Measurements from ENCODE around the gene PLA2G4E.

Gene PLA2G4E

GRCh38 chr15:42018306-42019224 is 2.3 kb downstream of the PLA2G4E start:
- DNase-seq = no peak

DNA sequence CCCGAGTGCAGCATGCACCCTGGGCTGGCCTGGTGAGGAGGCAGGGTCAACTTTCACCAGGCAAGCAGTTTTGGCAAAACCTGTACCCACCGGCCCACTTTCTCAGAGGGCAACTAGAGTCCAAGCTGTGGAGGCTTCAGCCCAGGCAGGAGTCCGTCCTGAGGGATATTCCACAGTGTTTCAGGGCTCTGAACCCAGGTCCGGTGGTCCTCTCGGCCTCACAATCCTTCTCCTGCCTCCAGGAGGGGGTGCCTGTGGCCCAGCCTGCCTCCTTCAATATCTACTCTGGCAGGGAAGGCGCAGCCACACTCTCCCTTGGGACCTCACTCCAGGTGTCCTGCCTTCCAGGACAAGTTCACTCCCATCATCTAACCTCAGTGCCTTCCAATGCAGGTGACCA is 3.9 kb downstream of the PLA2G4E start:
- DNase-seq = no peak

DNA sequence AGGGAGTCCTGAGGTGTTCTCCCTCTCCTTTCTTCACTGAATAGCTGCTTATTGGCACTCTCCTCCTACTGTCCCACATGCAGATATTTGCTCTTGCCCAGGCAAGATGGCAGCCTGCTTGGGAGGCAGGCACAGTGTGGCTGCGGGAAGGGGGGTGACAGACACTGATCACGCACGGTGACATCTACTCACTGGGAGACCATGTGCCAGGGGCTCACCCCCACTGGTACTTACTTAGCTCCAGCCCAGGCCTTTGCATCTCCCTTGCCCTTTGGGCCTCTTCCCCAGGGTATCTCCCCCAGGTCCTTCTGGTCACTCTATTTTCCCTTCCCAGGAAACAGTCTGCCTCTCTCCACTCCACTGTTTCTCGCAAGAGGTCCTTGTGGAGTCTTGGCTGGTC is 6.4 kb downstream of the PLA2G4E start:
- no peak for DNase-seq

DNA sequence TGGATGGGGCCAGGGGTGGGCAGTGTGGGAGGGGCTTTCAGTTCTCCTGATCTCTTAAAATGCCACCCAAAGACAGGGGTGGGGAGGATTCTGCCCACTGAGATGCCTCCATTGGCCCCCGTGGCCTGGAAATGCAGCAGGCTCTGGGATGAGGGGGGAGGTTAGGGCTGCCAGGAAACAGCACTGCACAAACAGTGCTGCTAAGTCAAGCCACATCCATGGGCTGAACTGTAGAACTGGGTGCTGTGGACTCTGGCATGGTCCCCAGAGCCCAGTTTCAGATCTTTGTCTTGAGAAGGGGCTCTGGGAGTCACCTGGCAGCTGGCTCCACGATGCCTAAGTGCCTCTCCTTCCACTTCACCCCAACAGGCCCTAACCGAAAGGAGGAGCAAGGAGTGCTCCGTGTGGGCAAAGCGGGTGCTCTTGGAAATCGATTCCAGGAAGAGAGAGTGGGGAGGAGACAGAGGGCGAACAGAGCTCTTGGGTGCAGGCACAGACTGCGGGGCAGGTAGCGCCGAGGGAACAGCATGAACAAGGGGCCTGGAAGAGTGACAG is 7.8 kb downstream of the PLA2G4E start:
- no peak for DNase-seq

DNA sequence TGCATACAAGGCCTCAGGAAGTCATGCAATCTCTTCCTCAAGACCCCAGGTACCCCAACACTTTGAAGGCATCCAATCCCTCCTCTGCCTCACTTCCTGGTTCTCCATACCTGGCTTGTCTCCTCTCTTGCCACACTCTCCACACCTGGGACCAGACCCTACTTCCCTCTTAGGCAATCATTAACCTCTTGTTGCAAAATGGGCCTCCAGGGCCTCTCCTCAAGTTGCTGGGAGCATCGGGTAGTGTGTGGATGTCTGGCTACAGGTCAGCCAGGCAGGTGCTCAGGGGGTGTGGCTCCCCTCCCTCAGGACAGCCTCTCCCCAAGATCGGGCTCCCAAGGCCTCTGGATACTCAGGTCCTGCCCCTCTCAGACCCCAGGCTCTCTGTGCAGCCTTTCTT is 8.6 kb downstream of the PLA2G4E start:
- DNase-seq = no peak

- DNase-seq = no peak
Measured at GRCh38 chr15:42011074-42011473, 9.8 kb downstream of the PLA2G4E start.

DNA sequence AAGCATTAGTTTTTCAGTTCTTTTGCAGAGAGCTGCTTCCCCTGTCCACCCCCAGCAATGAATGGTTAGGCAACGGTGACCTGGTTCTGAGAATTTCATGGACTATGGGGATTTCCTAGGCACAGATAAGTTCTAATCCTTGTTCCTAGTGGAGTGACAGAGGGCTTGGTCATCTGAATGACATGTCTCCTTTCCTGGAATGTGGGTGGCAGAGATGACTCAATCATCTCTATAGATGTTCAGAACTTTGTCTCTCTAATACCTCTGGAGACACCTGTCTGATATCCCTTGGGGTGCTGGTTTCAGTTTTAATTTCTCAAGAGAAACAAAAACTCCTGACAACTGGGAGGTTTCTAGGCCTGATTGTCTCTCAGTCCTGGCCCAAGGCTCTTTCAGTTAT is 10.4 kb downstream of the PLA2G4E start:
- DNase-seq = peak; percentile 6

DNA sequence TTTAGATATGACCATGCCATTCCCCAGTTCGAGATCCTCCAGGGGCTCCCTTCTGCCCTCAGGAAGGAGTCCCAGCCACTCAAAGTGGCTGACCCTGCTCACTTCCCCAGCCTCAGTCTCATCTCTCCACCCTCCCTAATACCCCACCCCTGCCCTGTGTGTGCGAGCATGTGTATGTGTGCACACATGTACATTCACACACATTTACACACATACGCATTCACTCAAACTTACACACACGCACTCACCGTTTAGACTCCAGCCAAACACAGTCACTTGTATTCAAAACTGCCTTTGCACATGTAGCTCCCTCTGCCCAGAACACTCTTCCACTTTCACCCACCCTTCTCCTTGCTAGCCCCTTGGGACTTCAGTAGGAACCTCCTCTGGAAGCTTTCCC is 11.4 kb downstream of the PLA2G4E start:
- no peak for DNase-seq

DNA sequence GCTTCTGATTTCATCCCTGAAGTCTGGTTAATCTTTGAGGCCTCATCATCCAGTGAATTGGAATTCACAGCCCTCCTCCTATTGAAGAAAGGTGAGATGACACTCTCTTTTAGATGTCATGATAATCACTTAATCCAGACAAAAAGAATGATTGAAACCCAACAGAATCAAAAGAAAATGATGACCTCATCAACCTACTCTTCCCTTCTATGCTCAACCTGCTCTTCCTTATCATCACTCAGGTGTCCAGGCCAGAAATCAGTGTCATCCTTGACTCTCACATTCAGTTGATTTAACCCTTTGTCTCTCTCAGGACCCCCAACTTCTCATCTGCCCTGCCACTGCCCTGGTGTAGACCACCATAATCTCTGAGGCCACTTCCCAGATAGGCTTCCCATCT is 11.8 kb downstream of the PLA2G4E start:
- DNase-seq = no peak

GRCh38 chr15:42007386-42007785 is 13.5 kb downstream of the PLA2G4E start:
- DNase-seq = no peak

- DNase-seq = no peak
Measured at GRCh38 chr15:42002333-42002732, 18.5 kb downstream of the PLA2G4E start.

DNA sequence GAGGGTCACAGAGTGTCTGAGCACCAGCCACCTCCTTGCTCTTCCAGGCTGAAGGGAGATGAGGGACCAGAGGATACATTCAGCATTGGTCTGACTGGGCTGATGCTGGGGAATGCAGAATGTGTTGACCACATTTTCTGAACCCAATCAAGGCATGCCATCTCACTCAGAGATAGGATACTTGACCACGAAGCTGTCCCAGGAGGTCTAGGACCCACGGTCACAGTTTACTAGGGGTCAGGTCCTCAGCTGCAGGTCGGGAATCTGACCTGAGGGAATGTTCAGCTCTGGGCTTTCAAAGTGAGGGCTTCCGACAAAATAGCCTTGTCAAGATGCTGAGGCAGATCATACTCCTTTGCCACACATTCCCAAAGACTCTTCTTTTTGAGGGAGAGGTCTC is 19.6 kb downstream of the PLA2G4E start:
- no peak for DNase-seq

- no peak for DNase-seq
Measured at GRCh38 chr15:41999290-42000285, 21.3 kb downstream of the PLA2G4E start.

DNA sequence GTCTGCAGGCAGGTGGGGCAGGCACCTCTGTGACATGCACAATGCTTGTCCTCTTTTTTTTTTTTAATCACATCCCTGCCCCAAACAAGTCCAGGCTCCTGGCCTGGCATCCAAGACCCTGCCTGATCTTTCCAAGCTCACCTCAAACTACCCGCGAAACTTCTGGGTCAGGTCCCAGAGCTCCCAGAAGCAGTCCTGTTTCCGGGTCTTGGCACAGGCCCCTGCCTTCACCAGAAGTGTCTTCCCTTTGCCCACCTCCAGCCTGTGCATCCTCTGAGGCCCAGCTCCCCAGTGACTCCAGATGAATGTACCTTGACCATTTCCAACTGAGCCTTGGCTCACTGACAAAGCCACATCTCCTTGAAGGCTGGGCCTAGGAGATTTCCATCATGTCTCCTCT is 23.0 kb downstream of the PLA2G4E start:
- no peak for DNase-seq

GRCh38 chr15:41996921-41997592 is 23.8 kb downstream of the PLA2G4E start:
- no peak for DNase-seq

GRCh38 chr15:41996376-41996775 is 24.5 kb downstream of the PLA2G4E start:
- DNase-seq = no peak

DNA sequence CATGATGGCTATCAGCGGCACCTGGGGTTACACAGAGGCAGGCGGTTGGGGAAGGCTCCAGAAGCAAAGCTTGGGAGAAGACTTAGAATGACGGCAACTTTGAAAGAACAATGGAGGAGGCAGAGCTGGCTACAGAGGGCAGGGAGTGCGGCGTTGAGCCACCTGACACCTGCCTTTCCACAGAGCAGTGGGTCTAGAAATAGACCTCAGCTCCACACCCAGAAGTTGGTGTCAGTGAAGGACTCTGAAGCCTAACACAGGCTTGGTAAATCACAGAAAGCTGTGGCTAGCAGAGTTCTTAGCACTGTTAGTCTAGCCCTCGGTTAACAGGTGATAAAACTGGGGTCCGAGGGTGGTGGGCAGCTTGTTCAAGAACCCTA is 25.4 kb downstream of the PLA2G4E start:
- no peak for DNase-seq

DNA sequence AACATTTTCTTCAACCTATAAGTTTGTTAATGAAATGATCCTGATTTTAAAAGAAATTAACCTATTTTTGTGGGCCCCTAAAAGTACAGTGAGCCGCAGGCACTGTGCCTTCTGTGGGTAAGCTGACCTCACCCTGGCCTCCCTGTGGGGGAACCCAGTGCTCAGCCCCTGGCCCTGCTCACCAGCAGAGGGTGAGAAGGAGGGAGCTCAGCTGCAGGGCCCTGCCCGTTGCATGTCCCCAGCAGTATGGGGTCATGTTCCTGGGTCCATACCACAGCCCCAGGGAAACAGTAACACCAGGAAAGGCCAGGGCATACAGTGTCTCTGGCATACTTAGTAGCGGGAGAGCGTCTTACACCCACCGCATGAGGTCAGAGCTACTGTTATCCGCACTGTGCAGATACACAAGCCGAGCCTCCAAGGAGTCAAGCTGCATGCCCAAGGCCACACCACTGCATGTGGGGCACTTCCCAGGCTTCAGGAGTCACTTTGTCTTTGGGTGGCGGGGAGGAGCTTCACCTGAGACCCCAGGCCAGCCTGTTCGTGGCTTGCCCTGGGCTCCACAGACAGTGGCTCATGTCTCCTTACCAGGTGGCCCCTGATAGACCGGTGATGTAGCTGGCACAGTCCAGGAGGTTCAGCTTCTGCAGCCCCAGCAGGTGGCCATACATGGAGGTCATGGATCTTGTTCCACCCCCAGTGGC is 25.9 kb downstream of the PLA2G4E start:
- DNase-seq = no peak

GRCh38 chr15:41994171-41994650 is 26.6 kb downstream of the PLA2G4E start:
- DNase-seq = no peak

DNA sequence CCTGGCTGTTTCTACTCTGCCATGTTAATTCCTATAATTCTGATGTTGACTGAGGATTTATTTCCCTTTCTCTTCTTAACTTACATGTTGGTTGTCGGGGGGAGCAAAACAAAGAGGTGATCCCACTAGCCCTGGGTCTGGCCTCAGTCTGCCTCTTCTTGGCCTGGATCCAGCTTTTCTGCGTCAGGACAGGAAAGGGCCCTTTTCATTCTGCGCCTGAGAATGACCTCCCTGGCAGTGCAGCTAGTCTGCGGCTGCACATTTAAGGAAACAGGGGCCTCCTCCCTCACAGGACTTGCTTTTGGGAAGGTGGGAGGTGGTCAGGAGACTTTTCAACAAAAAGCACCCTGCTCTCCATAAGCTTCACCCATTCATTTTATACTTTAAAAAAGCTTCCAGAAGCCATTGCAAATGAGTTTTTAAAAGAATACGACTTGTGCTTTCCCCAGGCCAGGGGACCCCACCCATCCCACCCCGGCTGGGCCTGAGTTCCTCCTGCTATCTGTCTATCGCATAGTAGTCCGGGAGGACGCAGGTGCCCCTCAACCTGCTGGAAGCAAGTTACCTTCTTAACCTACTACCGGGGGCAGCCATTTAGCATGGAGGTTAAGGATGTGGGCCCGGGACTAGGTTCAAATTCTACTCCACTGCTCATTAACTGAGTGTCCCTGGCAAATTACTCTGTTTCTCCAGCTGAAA is 27.2 kb downstream of the PLA2G4E start:
- no peak for DNase-seq

DNA sequence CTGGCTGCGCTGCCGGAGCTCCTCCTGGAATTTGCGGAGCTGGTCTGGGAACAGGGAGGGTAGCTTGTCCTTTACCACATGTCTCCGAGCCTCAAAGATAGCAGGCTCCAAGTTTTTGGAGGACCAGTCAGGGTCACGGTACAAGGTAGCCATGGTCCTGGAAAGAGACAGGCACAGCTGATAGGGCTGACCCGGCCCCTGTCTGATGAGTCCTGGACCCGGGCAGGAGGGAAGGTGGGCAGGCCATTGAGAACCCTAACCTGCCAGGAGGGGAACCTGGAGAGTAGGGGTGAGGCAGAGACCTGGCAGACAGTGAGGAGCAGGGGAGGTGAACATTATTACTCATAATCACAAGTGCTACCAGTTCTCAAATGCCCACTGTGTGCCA is 28.0 kb downstream of the PLA2G4E start:
- no peak for DNase-seq
